Fibroblast of villous mesenchyme (primary cell): ENCODE results near the gene LRRC8B. TPM values are rescaled to one million over a fixed set of nuclear protein-coding genes. Genes with fewer than 3 reads are reported as not detected.
"Not testable (repeated sequence)": the region's sequence is repeated elsewhere in the genome, so short reads cannot be mapped to it uniquely, and the experiment has no call there.

Source experiments
- DNase-seq: peaks from one replicate; pipeline ENCODE4 v3.0.0-alpha.2; 2010; ENCODE audit warnings: low read depth
- H3K4me3 ChIP-seq: 2 replicates; pipeline ENCODE4 v1.5.1; 2011; ENCODE audit warnings: low read depth, mild to moderate bottlenecking, low read length
- total RNA-seq: library from RNA; depleted of rRNA; stranded (reverse); fragments of >200 nt; gene quantifications from 2 replicates; pipeline ENCODE4 v1.2.3, GENCODE V29; 2012
- TF ChIP-seq, protein P1 (sequence below): IDR thresholded peaks from 2 replicates; pipeline ENCODE4 v1.5.1; 2012; ENCODE audit warnings: low read depth, mild to moderate bottlenecking, low read length; ENCODE audit not compliant: insufficient read depth

Gene LRRC8B
- total RNA-seq, 1 donor = 0.86 TPM

- TF ChIP-seq, protein P1, sequence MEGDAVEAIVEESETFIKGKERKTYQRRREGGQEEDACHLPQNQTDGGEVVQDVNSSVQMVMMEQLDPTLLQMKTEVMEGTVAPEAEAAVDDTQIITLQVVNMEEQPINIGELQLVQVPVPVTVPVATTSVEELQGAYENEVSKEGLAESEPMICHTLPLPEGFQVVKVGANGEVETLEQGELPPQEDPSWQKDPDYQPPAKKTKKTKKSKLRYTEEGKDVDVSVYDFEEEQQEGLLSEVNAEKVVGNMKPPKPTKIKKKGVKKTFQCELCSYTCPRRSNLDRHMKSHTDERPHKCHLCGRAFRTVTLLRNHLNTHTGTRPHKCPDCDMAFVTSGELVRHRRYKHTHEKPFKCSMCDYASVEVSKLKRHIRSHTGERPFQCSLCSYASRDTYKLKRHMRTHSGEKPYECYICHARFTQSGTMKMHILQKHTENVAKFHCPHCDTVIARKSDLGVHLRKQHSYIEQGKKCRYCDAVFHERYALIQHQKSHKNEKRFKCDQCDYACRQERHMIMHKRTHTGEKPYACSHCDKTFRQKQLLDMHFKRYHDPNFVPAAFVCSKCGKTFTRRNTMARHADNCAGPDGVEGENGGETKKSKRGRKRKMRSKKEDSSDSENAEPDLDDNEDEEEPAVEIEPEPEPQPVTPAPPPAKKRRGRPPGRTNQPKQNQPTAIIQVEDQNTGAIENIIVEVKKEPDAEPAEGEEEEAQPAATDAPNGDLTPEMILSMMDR = no peak
- no peak for DNase-seq
- H3K4me3 ChIP-seq = no peak overlapping the region
These were observed 36.7 kb upstream of the LRRC8B start for GRCh38 chr1:89487972-89488371.

GRCh38 chr1:89489047-89489729 is 35.4 kb upstream of the LRRC8B start:
- DNase-seq = no peak
- no peak overlapping the region for H3K4me3 ChIP-seq
- TF ChIP-seq, protein P1 = no peak

GRCh38 chr1:89490389-89490788 is 34.2 kb upstream of the LRRC8B start:
- TF ChIP-seq, protein P1 = no peak
- DNase-seq = no peak
- H3K4me3 ChIP-seq = no peak overlapping the region

DNA sequence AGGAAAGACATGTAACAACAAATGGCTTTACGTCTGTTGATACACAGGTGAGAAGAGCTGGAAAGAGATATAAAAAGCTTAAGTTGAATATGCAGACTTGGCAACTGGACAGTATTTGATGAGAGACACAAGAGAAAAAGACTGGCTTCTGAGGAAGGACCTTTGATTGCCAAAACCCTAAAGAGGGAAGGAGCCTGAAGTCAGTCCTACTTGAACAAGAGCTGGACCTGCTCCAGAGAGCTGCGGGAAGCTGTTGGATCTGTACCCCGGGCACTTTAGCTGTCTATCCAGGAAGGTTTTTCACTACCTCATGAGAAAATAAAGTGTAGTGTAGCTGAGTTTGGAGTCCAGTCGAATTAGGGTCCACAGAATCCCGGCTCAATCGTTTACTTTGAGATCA is 25.3 kb upstream of the LRRC8B start:
- H3K4me3 ChIP-seq = no peak overlapping the region
- no peak for DNase-seq
- TF ChIP-seq, protein P1 = no peak

- TF ChIP-seq, protein P1 = no peak
- DNase-seq = no peak
- no peak overlapping the region for H3K4me3 ChIP-seq
These were observed 22.6 kb upstream of the LRRC8B start for GRCh38 chr1:89502042-89502441.

DNA sequence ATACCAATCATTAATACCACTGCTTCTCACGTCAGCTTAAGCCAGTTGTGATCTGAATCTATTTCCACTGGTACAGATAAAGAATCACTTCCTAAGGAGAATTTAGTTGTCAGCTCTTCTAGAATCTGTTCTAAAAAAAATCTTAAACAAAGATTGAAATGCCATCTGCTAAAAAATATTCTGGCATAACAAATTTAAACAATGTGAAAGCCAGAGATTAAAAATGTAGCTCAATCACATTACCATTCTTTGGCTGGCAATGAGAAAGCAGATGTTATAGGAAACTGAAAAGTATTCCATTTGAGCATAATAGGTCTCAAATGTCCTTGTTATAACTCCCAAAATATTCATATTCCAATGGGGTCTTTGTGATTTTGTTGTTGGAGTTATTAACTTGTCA is 21.7 kb upstream of the LRRC8B start:
- TF ChIP-seq, protein P1 = no peak
- no peak overlapping the region for H3K4me3 ChIP-seq
- DNase-seq = no peak

DNA sequence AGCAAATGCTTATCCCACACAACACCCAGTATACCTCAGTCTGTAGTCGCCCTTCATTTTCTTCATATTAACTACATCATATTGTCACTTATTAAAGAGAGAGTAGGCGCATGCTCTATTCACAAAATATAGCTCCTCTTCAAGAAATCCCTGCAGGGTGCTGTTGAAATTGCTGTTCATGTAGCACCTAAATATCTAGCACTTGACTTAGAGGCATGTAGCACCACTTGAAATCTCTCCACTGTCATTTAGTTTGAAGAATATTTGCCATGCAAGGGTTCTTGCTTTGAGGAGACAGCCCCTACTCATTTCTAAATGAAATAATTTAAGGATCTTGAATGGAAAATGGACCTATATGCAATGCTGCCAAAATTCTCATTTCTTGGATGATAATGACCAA is 20.9 kb upstream of the LRRC8B start:
- DNase-seq = no peak
- H3K4me3 ChIP-seq = no peak overlapping the region
- TF ChIP-seq, protein P1 = no peak

DNA sequence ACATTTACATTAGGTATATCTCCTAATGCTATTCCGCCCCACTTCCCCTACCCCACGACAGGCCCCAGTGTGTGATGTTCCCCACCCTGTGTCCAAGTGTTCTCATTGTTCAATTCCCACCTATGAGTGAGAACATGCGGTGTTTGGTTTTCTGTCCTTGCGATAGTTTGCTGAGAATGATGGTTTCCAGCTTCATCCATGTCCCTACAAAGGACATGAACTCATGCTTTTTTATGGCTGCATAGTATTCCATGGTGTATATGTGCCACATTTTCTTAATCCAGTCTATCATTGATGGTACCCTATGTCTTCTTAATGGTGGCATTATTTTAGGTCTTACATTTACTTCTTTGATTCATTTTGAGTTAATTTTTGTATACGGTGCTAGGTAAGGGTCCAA is 14.6 kb upstream of the LRRC8B start:
- not testable (repeated sequence) for H3K4me3 ChIP-seq, DNase-seq
